Mucosa of rectum (tissue), 2 donors: ENCODE data around the gene PPP1R26.

ENCODE experiments used
- H3K27ac ChIP-seq, 2 donors: one replicate each; pipeline ENCODE4 v1.7.0; 2013; ENCODE audit warnings: inconsistent platforms in 2 of 2, low read depth in 2 of 2, low read length in 2 of 2
- H3K27me3 ChIP-seq, 2 donors: one replicate each; pipeline ENCODE4 v1.7.0; 2013; ENCODE audit warnings: low read length in 2 of 2; ENCODE audit not compliant: control insufficient read depth in 2 of 2, insufficient read depth in 2 of 2
- H3K36me3 ChIP-seq, 2 donors: one replicate each; pipeline ENCODE4 v1.7.0; 2013; ENCODE audit warnings: low read length in 2 of 2; ENCODE audit not compliant: control insufficient read depth in 2 of 2, insufficient read depth in 2 of 2
- H3K4me1 ChIP-seq, 2 donors: one replicate each; pipeline ENCODE4 v1.7.0; 2013; ENCODE audit warnings: low read length in 2 of 2, mild to moderate bottlenecking in 1 of 2; ENCODE audit not compliant: control insufficient read depth in 2 of 2, insufficient read depth in 2 of 2
- H3K4me3 ChIP-seq, 2 donors: one replicate each; pipeline ENCODE4 v1.7.0; 2013; ENCODE audit warnings: low read length in 2 of 2
- H3K9ac ChIP-seq, 2 donors: one replicate each; pipeline ENCODE4 v1.7.0; 2013; ENCODE audit warnings: low read length in 2 of 2, low read depth in 1 of 2, mild to moderate bottlenecking in 1 of 2
- H3K9me3 ChIP-seq, 2 donors: one replicate each; pipeline ENCODE4 v1.7.0; 2013; ENCODE audit warnings: low read length in 2 of 2; ENCODE audit not compliant: control insufficient read depth in 2 of 2
- donor health status: healthy.
- donor health status: Normal muscosa, but diverticular disease.

PPP1R26 gene

DNA sequence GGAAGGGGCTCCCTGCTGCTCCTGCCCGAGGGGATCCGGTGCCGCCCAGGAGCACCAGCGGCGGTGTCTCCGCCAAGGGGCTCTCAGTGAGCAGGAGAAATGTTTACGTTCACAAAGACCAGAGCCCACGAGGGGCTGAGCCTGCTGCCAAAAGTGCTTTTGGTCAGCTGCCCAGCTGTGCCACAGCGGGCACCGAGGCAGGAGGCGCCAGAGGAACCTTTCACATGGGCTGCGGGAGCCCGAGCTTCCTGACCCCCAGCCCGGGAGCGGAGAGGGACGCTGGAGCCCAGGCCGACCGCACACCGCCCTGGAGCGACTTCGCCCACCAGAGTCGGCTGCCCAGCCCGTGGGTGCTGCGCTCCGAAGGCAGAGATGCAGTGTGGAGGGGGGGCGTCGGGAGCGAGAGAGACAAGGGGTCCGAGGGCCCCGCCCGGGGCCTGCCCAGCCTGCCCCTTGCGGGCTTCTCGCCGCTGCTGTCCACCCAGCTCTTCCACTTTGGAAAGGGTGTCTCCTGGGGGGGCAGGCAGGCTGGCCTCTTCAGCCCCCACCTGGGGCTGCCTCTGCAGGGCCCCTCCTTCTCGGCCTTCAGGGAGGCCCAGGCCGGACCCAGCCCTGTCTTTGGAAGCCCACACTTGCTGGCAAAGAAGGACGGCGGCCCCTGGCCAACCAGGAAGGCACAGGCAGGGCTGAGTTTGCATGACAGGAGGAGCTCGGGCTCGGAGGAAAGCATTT is 7.9 kb downstream of the PPP1R26 start:
- peaks cover 8 to 27% of the 10 kb centered on the region in 2 donors for H3K36me3 ChIP-seq
- no peaks in the 10 kb centered on the region for H3K4me1 ChIP-seq
- no peak overlapping the region for H3K9ac ChIP-seq

DNA sequence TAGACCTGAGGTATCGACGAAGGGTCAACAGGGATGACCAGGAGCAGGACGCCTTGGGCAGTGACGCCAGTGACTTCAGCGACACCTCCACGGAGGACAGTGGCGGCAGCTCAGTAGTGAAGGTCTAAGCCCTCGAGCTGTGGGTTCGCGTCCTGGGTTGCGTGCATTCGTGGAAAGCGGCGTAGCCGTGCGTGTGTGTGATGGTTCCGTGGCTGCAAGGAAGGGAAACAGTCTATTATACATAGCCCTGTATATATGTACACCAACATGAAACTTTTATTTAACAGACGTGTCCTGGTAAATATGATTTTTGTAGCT is 8.4 kb downstream of the PPP1R26 start:
- H3K4me1 ChIP-seq, result no peaks in the 10 kb centered on the region
- H3K36me3 ChIP-seq, result peaks cover 8 to 27% of the 10 kb centered on the region in 2 donors
- H3K4me3 ChIP-seq, result no peak overlapping the region
- H3K27me3 ChIP-seq, result no peaks in the 10 kb centered on the region
- no peak overlapping the region for H3K9ac ChIP-seq
- H3K27ac ChIP-seq, result no peak overlapping the region
- no peaks in the 10 kb centered on the region for H3K9me3 ChIP-seq

More for the DNA sequence above, 7.9 kb downstream of the PPP1R26 start:
- H3K27me3 ChIP-seq, result no peaks in the 10 kb centered on the region
- no peaks in the 10 kb centered on the region for H3K9me3 ChIP-seq
- no peak overlapping the region for H3K27ac ChIP-seq
- no peak overlapping the region for H3K4me3 ChIP-seq

DNA sequence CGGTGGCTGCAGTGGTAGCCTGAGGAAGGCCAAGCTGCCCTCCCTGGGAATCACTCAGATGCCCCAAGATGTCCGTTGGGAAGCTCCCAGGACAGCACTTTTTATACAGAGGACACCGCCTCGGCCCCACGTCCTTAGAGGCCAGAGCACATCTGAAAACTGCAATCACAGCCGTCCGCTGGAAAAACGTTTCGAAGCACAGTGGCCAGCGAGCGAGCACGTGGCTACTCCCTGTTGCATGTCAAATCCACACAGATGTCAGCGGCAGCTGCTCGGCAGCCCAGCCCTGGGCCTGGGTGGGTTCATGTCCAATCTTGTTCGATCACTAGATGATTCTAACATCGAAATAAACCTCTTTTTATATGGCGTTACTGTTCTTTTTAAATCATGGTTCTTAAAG is 8.9 kb downstream of the PPP1R26 start:
- Histone ChIP-seq H3K27ac (no peak overlapping the region), H3K36me3 (peaks cover 8 to 27% of the 10 kb centered on the region in 2 donors), H3K9me3 (no peaks in the 10 kb centered on the region), H3K4me1 (no peaks in the 10 kb centered on the region), H3K27me3 (no peaks in the 10 kb centered on the region), H3K4me3 (no peak overlapping the region), H3K9ac (no peak overlapping the region)

DNA sequence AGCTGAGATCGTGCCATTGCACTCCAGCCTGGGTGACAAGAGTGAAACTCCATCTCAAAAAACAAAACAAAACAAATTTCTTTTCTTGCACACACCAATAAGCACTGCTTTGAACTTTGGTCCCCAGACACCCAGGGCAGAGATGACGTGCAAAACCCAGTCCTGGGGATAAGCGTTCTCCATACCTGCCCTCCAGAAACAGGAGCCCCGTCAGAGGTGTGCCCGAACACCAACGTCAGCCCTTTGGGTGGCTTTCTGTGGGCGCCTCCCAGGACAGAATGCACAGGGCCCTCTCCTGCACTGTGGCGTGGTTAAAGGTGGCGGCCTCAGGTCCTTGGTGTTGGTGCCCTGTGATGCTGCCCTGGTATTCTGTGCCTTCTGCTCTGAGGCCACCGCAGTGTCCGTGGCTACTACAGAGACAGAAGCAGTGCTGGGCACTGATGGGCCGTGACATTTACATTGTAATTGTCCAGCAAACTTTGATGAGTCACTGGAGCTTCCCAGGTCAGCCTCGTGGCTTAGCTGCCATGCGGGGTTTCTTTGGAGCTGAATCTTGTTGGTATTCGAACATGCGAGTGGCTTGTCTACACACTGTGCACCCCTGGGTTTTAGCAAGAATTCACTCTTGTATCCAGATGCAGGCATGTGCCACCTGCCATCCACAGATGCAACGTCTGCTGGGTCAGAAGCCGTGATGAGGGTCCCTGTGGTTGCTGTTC is 9.8 kb downstream of the PPP1R26 start:
- no peaks in the 10 kb centered on the region for H3K27me3 ChIP-seq
- no peak overlapping the region for H3K9ac ChIP-seq
- no peaks in the 10 kb centered on the region for H3K4me1 ChIP-seq
- H3K27ac ChIP-seq, result no peak overlapping the region
- H3K36me3 ChIP-seq, result peaks cover 2 to 23% of the 10 kb centered on the region in 2 donors
- no peak overlapping the region for H3K4me3 ChIP-seq
- H3K9me3 ChIP-seq, result no peaks in the 10 kb centered on the region

DNA sequence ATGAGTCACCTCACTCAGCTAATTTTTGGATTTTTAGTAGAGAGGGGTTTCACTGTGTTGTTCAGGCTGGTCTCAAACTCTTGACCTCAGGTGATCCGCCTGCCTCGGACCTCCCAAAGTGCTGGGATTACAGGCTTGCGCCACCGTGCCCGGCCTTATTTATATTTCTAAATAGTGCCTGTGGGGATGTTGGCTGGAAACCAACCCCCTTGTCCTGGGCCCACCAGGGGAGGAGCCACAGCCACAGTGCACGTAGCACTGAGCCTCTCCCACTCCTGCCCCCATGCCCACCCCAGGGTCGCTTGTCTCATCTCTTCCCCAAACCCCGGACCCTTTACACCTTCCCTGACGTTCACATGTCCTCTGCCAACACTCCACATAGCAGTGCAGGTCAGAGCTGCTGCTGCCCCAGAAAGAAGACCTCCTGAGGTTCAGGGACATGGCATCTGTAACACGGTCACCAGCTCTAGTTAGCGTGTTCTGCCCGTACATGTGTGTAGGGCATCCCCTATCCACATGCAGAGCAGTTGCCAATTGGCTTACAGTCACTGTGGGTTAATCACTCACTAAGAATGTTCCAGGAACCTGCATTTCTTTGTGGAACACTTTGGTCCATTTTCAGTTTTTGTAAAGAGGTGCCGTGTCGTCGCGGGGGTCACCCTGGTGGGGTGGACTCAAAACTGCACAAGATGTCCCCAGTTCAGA is 10.7 kb downstream of the PPP1R26 start:
- Histone ChIP-seq H3K9ac (no peak overlapping the region), H3K4me1 (no peaks in the 10 kb centered on the region), H3K4me3 (no peak overlapping the region), H3K36me3 (peaks cover 2 to 15% of the 10 kb centered on the region in 2 donors), H3K9me3 (no peaks in the 10 kb centered on the region), H3K27ac (no peak overlapping the region), H3K27me3 (no peaks in the 10 kb centered on the region)

DNA sequence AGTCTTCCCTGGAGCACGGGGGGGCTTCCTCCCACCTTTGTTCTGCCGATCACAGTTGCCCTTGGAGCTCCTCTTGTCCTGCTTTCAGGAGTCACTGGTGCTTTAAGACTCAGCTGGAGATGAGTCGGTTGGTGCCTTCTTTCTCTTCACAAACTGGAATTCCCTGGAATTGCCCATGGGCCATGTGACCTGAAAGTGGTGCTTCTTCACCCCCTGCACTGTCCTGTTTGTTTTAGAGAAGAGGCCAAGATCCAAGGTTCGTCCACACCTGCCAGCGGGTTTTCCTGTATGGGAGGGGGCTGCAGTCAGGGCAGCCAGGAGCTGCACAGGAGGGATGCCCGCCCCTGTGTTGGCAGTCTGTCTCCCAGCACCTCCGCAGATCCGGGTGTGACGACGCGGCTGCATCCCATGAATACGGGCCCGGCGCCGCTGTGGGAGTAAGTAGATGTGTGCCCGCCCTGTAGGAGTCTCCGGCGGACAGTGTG is 11.4 kb downstream of the PPP1R26 start:
- Histone ChIP-seq H3K4me3 (no peak overlapping the region), H3K27ac (no peak overlapping the region), H3K9ac (no peak overlapping the region), H3K9me3 (no peaks in the 10 kb centered on the region), H3K36me3 (peaks cover 0 to 8% of the 10 kb centered on the region in 2 donors), H3K27me3 (no peaks in the 10 kb centered on the region), H3K4me1 (no peaks in the 10 kb centered on the region)

DNA sequence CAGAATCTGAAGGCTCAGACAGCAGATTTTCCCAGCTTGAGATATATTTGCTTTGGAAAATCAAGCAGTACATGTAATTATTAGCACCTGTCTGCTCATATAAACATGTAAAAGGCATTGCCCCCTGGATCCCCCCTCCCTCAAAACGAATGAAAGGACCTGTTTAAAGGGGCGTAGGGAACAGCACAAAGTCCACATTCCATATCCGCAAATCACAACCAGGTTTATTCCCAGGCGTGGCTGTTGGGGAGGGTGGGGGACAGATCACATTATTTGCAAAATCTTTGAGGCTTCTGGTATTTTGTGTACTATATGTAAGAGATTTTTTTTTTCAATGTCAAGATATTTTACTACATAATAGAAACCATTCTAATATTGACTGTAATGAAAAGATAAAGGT is 12.2 kb downstream of the PPP1R26 start:
- Histone ChIP-seq H3K27ac (no peak overlapping the region), H3K9me3 (no peaks in the 10 kb centered on the region), H3K4me1 (no peaks in the 10 kb centered on the region), H3K36me3 (peaks cover 0 to 3% of the 10 kb centered on the region in 2 donors), H3K4me3 (no peak overlapping the region), H3K9ac (no peak overlapping the region), H3K27me3 (no peaks in the 10 kb centered on the region)

DNA sequence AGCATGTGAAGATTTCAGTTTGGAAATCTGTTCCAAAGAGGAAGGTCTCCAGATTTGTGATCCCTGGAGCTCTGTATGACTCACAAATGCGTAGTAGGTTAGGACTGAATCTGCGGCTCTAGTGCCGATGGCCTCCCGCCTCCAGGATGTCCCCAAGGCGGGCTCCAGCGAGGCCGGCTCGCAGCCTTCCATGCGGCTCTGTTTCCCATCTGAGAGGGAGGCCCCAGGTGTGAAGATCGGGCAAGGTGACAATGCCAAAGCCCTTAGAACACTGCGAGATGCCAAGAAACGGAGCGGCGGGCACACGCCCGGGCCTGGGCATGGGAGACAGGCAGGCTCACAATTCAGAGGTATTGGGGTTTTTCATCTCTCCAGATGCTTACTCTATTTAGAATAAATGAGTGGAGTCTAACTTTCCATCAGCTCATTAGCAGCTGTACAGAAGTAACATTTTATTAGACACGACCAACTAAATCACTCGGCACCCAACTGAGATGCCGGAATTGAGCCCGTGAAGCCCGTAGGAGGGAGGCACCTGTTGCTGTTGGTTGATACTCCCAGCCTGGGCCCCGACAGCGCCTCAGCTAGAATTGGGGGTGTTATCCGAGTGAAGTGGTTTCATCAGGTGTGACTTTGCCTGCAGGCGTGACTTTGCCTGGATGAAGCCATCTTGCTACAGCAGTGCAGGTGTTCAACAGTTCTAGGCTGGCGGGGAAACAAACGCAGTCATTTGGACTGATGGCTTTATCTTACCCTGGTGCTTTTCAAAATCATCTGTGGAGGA is 13.5 kb downstream of the PPP1R26 start:
- Histone ChIP-seq H3K4me3 (no peak overlapping the region), H3K36me3 (no peaks in the 10 kb centered on the region), H3K27ac (no peak overlapping the region), H3K9me3 (no peaks in the 10 kb centered on the region), H3K27me3 (peaks cover 0 to 2% of the 10 kb centered on the region in 2 donors), H3K4me1 (no peaks in the 10 kb centered on the region), H3K9ac (no peak overlapping the region)

DNA sequence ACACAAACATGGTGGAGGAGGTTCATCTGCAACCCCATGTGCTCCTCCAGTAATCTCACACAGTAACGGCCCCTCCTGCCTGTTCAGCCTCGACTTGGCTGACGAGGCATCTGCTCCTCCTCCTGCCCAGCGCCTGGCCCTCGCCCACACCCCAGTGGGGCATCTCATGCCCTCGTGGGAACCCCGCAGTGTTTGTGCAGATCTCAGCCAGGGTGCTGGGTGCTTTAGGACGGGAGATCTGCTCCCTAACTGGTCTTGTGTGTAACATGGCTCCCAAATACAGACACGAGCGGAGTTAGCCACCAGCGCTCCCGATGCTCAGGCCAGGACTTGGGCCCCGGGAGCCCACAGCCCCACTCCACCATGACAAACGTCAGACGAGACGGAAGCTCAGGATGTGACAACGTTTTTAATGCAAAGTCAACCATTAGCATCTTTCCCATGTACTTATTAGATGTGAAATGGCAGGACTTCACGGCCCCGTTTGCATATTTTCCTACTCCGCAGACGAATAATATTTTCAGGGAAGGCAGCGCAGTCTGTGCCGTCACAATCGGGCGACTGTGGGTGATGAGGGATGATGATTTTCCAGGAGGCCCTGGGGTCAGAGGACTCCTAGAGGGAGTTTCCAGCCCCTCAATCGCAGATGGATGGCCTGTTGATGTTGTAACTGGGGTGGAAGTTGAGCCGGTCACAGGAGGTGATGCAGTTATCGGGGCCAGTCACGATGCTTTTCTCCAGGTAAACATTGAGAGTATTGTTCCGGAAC is 15.4 kb downstream of the PPP1R26 start:
- Histone ChIP-seq H3K36me3 (no peaks in the 10 kb centered on the region), H3K9me3 (no peaks in the 10 kb centered on the region), H3K9ac (no peak overlapping the region), H3K27ac (no peak overlapping the region), H3K4me3 (no peak overlapping the region), H3K4me1 (peaks cover 6 to 10% of the 10 kb centered on the region in 2 donors), H3K27me3 (peaks cover 0 to 3% of the 10 kb centered on the region in 2 donors)
